Brain microvascular endothelial cell (primary cell): ENCODE data around the gene PTMS.
A peak's percentile ranks its signal among the peaks of the same experiment; 100 is the strongest.

Experiments used
- DNase-seq: peaks from one replicate; pipeline ENCODE4 v3.0.0-alpha.2; 2020
- H3K27ac ChIP-seq: fragments of 250-450 bp; sonication (Bioruptor Pico); 2 replicates; pipeline ENCODE4 v1.5.1; 2020; ENCODE audit warnings: mild to moderate bottlenecking, moderate library complexity
- H3K27me3 ChIP-seq: fragments of 250-450 bp; sonication (Bioruptor Pico); replicated peaks from 2 replicates; pipeline ENCODE4 v1.5.1; 2020; ENCODE audit warnings: mild to moderate bottlenecking
- H3K36me3 ChIP-seq: fragments of 250-450 bp; sonication (Bioruptor Pico); replicated peaks from 2 replicates; pipeline ENCODE4 v1.5.1; 2020; ENCODE audit warnings: mild to moderate bottlenecking
- H3K4me3 ChIP-seq: 2 replicates; pipeline ENCODE4 v1.5.1; 2011; ENCODE audit warnings: low read depth, mild to moderate bottlenecking, control low read depth, low read length, moderate library complexity
- CTCF ChIP-seq: IDR thresholded peaks from 2 replicates; pipeline ENCODE4 v1.5.1; 2011; ENCODE audit warnings: low read depth, mild to moderate bottlenecking, moderate library complexity, low read length, control low read depth, inconsistent platforms; ENCODE audit errors: missing control alignments
- in situ Hi-C: cut with HindIII; loops from 2 replicates; pipeline ENCODE4 v1.10.0; 2017; ENCODE audit warnings: low sequenced_read_pairs, low pct_ligation_motif_present

PTMS gene

DNA sequence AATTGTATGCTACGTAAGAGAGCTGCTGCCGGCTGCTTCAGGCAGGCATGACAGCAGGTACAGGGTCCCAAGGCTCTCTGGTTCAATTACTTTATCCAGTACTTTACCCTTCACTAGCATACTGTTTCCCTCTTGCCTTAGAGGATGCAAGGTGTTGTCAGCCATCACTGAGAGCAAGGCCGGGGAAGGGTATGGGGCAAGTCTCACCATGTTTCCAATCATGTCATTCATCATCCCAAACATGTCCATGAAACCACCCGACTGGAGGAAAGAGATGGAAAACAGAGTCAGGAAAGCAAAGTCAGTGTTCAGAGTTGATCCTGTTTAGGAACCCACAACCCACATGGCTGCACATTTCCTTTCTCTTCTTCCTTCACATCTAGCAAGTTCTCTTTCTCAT is 15.7 kb upstream of the PTMS start:
- no peak overlapping the region for H3K27ac ChIP-seq
- H3K4me3 ChIP-seq = no peak overlapping the region
- peaks cover 53% of the 10 kb centered on the region for H3K36me3 ChIP-seq
- H3K27me3 ChIP-seq = no peaks in the 10 kb centered on the region
- in situ Hi-C loops = no loop called here
- TF ChIP-seq CTCF = no peak
- no peak for DNase-seq

GRCh38 chr12:6751767-6752166 is 14.4 kb upstream of the PTMS start:
- H3K36me3 ChIP-seq = peaks cover 49% of the 10 kb centered on the region
- DNase-seq = no peak
- H3K27me3 ChIP-seq = no peaks in the 10 kb centered on the region
- H3K27ac ChIP-seq = no peak overlapping the region
- no peak for TF ChIP-seq CTCF
- in situ Hi-C loops = no loop called here
- H3K4me3 ChIP-seq = peak overlapping the region; percentile 91

- Histone ChIP-seq H3K27ac (peak overlapping the region; percentile 91), H3K4me3 (peak overlapping the region; percentile 91), H3K27me3 (no peaks in the 10 kb centered on the region), H3K36me3 (peaks cover 44% of the 10 kb centered on the region)
- peak; percentile 74 for TF ChIP-seq CTCF
- peak; percentile 51 for DNase-seq
- in situ Hi-C loops = no loop called here
Measured at GRCh38 chr12:6752167-6752920, 13.8 kb upstream of the PTMS start.

- peak; percentile 98 for DNase-seq
- no peaks in the 10 kb centered on the region for H3K27me3 ChIP-seq
- TF ChIP-seq CTCF = peak; percentile 99
- H3K27ac ChIP-seq = peak within 1 kb of the TSS; percentile 91
- in situ Hi-C loops = no loop called here
- H3K36me3 ChIP-seq = peaks cover 36% of the 10 kb centered on the region
- peak within 1 kb of the TSS; percentile 91 for H3K4me3 ChIP-seq
Measured at GRCh38 chr12:6752921-6753771, 13.0 kb upstream of the PTMS start, which contains the start of gene MLF2. Gene MLF2, minus strand, starts transcription at chr12:6753141. Its CDS starts 807 bp downstream, at chr12:6752334.

- Histone ChIP-seq H3K27me3 (no peaks in the 10 kb centered on the region), H3K27ac (no peak overlapping the region), H3K4me3 (no peak overlapping the region), H3K36me3 (peaks cover 29% of the 10 kb centered on the region)
- no peak for TF ChIP-seq CTCF
- no peak for DNase-seq
- in situ Hi-C loops = no loop called here
Measured at GRCh38 chr12:6753772-6754356, 12.3 kb upstream of the PTMS start.
